GM12878 (cell line): ENCODE results near the gene SLC8B1. TPM values are rescaled to one million over a fixed set of nuclear protein-coding genes. Genes with fewer than 3 reads are reported as not detected.

Experiments used
- CHD1 ChIP-seq: IDR thresholded peaks from 2 replicates; pipeline ENCODE4 v1.6.1; 2012; ENCODE audit warnings: low read depth, low read length, improper control_type of control experiment
- EP300 ChIP-seq, 2 experiments: fragments of 150-350 bp in 1 of 2; IDR thresholded peaks; 2 replicates each; pipeline ENCODE4 v1.6.1; 2011 to 2012; ENCODE audit warnings: low read depth in 2 of 2, low read length in 2 of 2, borderline replicate concordance in 1 of 2, improper control_type of control experiment in 1 of 2, inconsistent platforms in 1 of 2; ENCODE audit not compliant: control insufficient read depth in 1 of 2
- NFIC ChIP-seq: IDR thresholded peaks from 2 replicates; pipeline ENCODE4 v1.6.1; 2012; ENCODE audit warnings: low read depth, mild to moderate bottlenecking, inconsistent platforms, low read length, moderate library complexity
- PML ChIP-seq: IDR thresholded peaks from 2 replicates; pipeline ENCODE4 v1.6.1; 2012; ENCODE audit warnings: low read length, inconsistent platforms
- PRDM15 ChIP-seq: fragments of 450-650 bp; formaldehyde crosslinking; IDR thresholded peaks from 2 replicates; pipeline ENCODE4 v1.4.0; 2020; ENCODE audit warnings: mild to moderate bottlenecking, moderate library complexity
- polyA plus RNA-seq, 11 experiments: library from polyadenylated mRNA; depleted of rRNA in 4 of 11; unstranded in 6 of 11; stranded (reverse) in 5 of 11; fragments of >200 nt; fragmentation: Nextera tagmentation in 4 of 11; fragmentation: Illumina TruSeq in 1 of 11; extraction: Ambion mirVana in 4 of 11; extraction: Trizol in 1 of 11; gene quantifications; 1 replicate in 1 of 11; 2 replicates in 10 of 11; pipeline versions ENCODE4 v1.2.1 to v1.2.3, GENCODE V29; 2011 to 2016; ENCODE audit warnings: inconsistent platforms in 2 of 11, missing spikeins in 2 of 11, low read depth in 1 of 11
- total RNA-seq, 4 experiments: library from RNA; depleted of rRNA in 3 of 4; stranded (reverse); fragments of >200 nt in 3 of 4; fragmentation: Illumina TruSeq in 1 of 4; extraction: Trizol in 1 of 4; gene quantifications; 2 replicates each; pipeline versions ENCODE4 v1.2.1 to v1.2.3, GENCODE V29; 2013 to 2021
- TF ChIP-seq, protein P1 (sequence below): fragments of 450-650 bp; IDR thresholded peaks from 2 replicates; pipeline ENCODE4 v1.6.1; 2017; ENCODE audit warnings: mild to moderate bottlenecking
- TF ChIP-seq, protein P2 (sequence below): fragments of 150-350 bp; IDR thresholded peaks from 2 replicates; pipeline ENCODE4 v1.6.1; 2016; ENCODE audit warnings: low read depth, low read length

Gene SLC8B1
- total and polyA plus RNA-seq, 10 of the 15 experiments (the other 5 are each of a cell fraction or from before 2014, with no cell fraction given): 0.18 to 12.3 (median 6.8) TPM

- TF ChIP-seq, protein P1, sequence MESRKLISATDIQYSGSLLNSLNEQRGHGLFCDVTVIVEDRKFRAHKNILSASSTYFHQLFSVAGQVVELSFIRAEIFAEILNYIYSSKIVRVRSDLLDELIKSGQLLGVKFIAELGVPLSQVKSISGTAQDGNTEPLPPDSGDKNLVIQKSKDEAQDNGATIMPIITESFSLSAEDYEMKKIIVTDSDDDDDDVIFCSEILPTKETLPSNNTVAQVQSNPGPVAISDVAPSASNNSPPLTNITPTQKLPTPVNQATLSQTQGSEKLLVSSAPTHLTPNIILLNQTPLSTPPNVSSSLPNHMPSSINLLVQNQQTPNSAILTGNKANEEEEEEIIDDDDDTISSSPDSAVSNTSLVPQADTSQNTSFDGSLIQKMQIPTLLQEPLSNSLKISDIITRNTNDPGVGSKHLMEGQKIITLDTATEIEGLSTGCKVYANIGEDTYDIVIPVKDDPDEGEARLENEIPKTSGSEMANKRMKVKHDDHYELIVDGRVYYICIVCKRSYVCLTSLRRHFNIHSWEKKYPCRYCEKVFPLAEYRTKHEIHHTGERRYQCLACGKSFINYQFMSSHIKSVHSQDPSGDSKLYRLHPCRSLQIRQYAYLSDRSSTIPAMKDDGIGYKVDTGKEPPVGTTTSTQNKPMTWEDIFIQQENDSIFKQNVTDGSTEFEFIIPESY: no peak
- TF ChIP-seq NFIC: no peak
- no peak for TF ChIP-seq PML
- TF ChIP-seq CHD1: no peak
- TF ChIP-seq EP300 (IDR thresholded peaks at IDR 0.05; ENCODE audit: borderline replicate concordance in 1 of 2, control insufficient read depth in 1 of 2, low read depth in 2 of 2, low read length in 2 of 2): no peak
- TF ChIP-seq PRDM15 (CRISPR knock-in tag): no peak
- TF ChIP-seq, protein P2, sequence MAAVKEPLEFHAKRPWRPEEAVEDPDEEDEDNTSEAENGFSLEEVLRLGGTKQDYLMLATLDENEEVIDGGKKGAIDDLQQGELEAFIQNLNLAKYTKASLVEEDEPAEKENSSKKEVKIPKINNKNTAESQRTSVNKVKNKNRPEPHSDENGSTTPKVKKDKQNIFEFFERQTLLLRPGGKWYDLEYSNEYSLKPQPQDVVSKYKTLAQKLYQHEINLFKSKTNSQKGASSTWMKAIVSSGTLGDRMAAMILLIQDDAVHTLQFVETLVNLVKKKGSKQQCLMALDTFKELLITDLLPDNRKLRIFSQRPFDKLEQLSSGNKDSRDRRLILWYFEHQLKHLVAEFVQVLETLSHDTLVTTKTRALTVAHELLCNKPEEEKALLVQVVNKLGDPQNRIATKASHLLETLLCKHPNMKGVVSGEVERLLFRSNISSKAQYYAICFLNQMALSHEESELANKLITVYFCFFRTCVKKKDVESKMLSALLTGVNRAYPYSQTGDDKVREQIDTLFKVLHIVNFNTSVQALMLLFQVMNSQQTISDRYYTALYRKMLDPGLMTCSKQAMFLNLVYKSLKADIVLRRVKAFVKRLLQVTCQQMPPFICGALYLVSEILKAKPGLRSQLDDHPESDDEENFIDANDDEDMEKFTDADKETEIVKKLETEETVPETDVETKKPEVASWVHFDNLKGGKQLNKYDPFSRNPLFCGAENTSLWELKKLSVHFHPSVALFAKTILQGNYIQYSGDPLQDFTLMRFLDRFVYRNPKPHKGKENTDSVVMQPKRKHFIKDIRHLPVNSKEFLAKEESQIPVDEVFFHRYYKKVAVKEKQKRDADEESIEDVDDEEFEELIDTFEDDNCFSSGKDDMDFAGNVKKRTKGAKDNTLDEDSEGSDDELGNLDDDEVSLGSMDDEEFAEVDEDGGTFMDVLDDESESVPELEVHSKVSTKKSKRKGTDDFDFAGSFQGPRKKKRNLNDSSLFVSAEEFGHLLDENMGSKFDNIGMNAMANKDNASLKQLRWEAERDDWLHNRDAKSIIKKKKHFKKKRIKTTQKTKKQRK: no peak
Measured at GRCh38 chr12:113332688-113333417, 2.1 kb downstream of the SLC8B1 start (continued).
